Transverse colon (tissue), 4 donors: ENCODE data around the gene ETS2. TPM values are rescaled to one million over a fixed set of nuclear protein-coding genes. Genes with fewer than 3 reads are reported as not detected.

Experiments
- DNase-seq: peaks from one replicate; pipeline ENCODE4 v3.0.0-alpha.2; 2019
- H3K27ac ChIP-seq, 4 donors: fragments of 200-600 bp; sonication (generic); 2 replicates each; pipeline ENCODE4 v1.5.1; 2016 to 2018; ENCODE audit warnings: inconsistent platforms in 4 of 4
- H3K27me3 ChIP-seq: fragments of 200-600 bp; sonication (generic); 2 replicates; pipeline ENCODE4 v1.5.1; 2017; ENCODE audit warnings: inconsistent platforms
- H3K36me3 ChIP-seq, 4 donors: fragments of 200-600 bp; sonication (generic); 2 replicates each; pipeline ENCODE4 v1.5.1; 2017 to 2019; ENCODE audit warnings: inconsistent platforms in 4 of 4
- H3K4me1 ChIP-seq, 4 donors: fragments of 200-600 bp; sonication (generic); 2 replicates each; pipeline ENCODE4 v1.5.1; 2017 to 2020; ENCODE audit warnings: inconsistent platforms in 4 of 4
- H3K4me3 ChIP-seq, 4 donors: fragments of 200-600 bp; sonication (generic); 1 replicate in 1 of 4; 2 replicates in 3 of 4; pipeline versions ENCODE4 v1.5.1 to v1.6.1; 2017 to 2019; ENCODE audit warnings: inconsistent platforms in 4 of 4
- H3K9me3 ChIP-seq, 2 donors: fragments of 200-600 bp; sonication (generic); 2 replicates each; pipeline ENCODE4 v1.5.1; 2017 to 2019; ENCODE audit warnings: inconsistent platforms in 2 of 2
- EP300 ChIP-seq: sonication (generic); formaldehyde crosslinking; IDR thresholded peaks from one replicate; pipeline ENCODE4 v1.6.1; 2017; ENCODE audit warnings: antibody characterized with exemption, low read depth
- POLR2A ChIP-seq: fragments of 450-650 bp; IDR thresholded peaks from one replicate; pipeline ENCODE4 v1.6.1; 2016; ENCODE audit warnings: antibody characterized with exemption, mild to moderate bottlenecking, moderate library complexity
- POLR2AphosphoS5 ChIP-seq, 3 donors: sonication (generic); formaldehyde crosslinking; IDR thresholded peaks; one replicate each; pipeline ENCODE4 v1.6.1; 2016; ENCODE audit warnings: antibody characterized with exemption in 3 of 3
- WGBS, 2 donors: methylation state at CpG; one replicate each; pipeline ENCODE4 v1.1.5; 2018; ENCODE audit warnings: low coverage in 1 of 2; 5-methylcytosine and 5-hydroxymethylcytosine counted together
- in situ Hi-C, 4 donors: fragments of 200-750 bp; cut with MboI; loops; one replicate each; pipeline versions ENCODE4 v1.15.0 to v1.15.1; 2017; ENCODE audit warnings: low sequenced_read_pairs in 3 of 4, low pct_ligation_motif_present in 1 of 4, low pct_unique_long_range_greater_than_20kb in 1 of 4
- intact Hi-C: fragments of 100-400 bp; cut with DNase I; formaldehyde crosslinking; loops from one replicate; pipeline ENCODE4 v1.15.1; 2023; ENCODE audit warnings: low total_unique reads
- total RNA-seq, 4 donors: library from RNA; depleted of rRNA; stranded (reverse); fragments of >200 nt; gene quantifications; one replicate each; pipeline ENCODE4 v1.1.0, GENCODE V29; 2016
- TF ChIP-seq, protein P1 (sequence below), 5 experiments: fragments of 200-600 bp in 3 of 5; fragments of 450-650 bp in 2 of 5; sonication (generic) in 3 of 5; IDR thresholded peaks; 1 replicate in 2 of 5; 2 replicates in 3 of 5; pipeline ENCODE4 v1.5.1; 2016 to 2017; ENCODE audit warnings: antibody characterized with exemption in 5 of 5, inconsistent platforms in 3 of 5, mild to moderate bottlenecking in 2 of 5, moderate library complexity in 1 of 5

ETS2 gene
- total RNA-seq, 4 donors from 2014 or later: 55.1 to 174 (median 127) TPM

DNA sequence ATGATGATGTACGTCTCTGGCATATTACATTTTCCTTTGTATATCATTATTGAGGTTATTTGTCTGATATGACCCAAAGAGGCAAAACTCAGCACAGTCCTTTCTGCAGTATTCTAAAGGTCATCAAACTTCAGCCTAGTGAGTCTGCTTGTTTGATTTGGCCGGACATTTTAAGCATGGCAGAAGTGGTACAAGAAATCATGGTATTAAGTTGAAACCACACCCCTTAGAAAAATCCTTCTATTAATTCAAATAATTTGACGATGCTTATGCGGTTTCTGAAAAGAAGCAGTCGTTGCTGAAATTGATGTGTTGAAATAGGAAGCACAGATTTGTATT is 5.1 kb downstream of the ETS2 start:
- Histone ChIP-seq H3K27me3 (no peaks in the 10 kb centered on the region), H3K9me3 (no peaks in the 10 kb centered on the region), H3K4me3 (peak overlapping the region in 2 of 4 donors; percentile 95 to 98), H3K4me1 (peaks cover 31 to 74% (median 67%) of the 10 kb centered on the region in 4 donors), H3K36me3 (peaks cover 0 to 38% (median 7%) of the 10 kb centered on the region in 4 donors), H3K27ac (peak overlapping the region; percentile 94 to 99 (median 98))
- intact Hi-C loops (no loop called here), in situ Hi-C loops (no loop called here)
- TF ChIP-seq, protein P1, sequence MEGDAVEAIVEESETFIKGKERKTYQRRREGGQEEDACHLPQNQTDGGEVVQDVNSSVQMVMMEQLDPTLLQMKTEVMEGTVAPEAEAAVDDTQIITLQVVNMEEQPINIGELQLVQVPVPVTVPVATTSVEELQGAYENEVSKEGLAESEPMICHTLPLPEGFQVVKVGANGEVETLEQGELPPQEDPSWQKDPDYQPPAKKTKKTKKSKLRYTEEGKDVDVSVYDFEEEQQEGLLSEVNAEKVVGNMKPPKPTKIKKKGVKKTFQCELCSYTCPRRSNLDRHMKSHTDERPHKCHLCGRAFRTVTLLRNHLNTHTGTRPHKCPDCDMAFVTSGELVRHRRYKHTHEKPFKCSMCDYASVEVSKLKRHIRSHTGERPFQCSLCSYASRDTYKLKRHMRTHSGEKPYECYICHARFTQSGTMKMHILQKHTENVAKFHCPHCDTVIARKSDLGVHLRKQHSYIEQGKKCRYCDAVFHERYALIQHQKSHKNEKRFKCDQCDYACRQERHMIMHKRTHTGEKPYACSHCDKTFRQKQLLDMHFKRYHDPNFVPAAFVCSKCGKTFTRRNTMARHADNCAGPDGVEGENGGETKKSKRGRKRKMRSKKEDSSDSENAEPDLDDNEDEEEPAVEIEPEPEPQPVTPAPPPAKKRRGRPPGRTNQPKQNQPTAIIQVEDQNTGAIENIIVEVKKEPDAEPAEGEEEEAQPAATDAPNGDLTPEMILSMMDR (IDR thresholded peaks at IDR 0.05): no peak
- TF ChIP-seq POLR2AphosphoS5 (IDR thresholded peaks at IDR 0.05) (no peak), POLR2A (no peak), EP300 (no peak)
- 39 to 40% methylated on average over 4 to 5 of the region's 5 CpGs for WGBS, 2 donors
- no peak for DNase-seq

DNA sequence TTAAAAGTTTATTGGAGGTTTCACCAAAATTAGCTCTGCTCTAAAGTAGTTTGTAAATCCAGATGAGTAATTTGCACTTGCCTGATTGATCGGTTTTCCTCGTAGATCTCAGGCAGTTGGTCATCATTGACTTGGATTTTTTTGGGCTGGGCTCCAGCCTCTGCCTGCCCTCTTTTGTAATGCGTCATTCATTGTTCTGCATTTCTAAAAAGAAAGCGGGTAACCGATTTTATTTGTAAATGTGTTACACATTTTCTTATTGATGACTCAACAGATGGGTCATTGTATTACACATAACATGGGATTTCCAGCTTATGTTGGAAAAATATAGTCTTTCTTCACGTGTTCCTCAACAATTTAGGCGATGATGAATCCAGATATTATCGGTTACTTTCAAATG is 5.5 kb downstream of the ETS2 start:
- WGBS, 2 donors: 28 to 42% methylated on average over 7 to 8 of the region's 8 CpGs
- Histone ChIP-seq H3K27ac (peak overlapping the region; percentile 94 to 99 (median 98)), H3K36me3 (peaks cover 0 to 41% (median 7%) of the 10 kb centered on the region in 4 donors), H3K27me3 (no peaks in the 10 kb centered on the region), H3K9me3 (no peaks in the 10 kb centered on the region), H3K4me3 (peak overlapping the region in 2 of 4 donors; percentile 95 to 98), H3K4me1 (peaks cover 31 to 76% (median 68%) of the 10 kb centered on the region in 4 donors)
- intact Hi-C loops (no loop called here), in situ Hi-C loops (no loop called here)
- no peak for DNase-seq
- TF ChIP-seq, protein P1 (IDR thresholded peaks at IDR 0.05): no peak
- TF ChIP-seq POLR2AphosphoS5 (IDR thresholded peaks at IDR 0.05) (peak in 1 of 3 donors; percentile 55), EP300 (no peak)

DNA sequence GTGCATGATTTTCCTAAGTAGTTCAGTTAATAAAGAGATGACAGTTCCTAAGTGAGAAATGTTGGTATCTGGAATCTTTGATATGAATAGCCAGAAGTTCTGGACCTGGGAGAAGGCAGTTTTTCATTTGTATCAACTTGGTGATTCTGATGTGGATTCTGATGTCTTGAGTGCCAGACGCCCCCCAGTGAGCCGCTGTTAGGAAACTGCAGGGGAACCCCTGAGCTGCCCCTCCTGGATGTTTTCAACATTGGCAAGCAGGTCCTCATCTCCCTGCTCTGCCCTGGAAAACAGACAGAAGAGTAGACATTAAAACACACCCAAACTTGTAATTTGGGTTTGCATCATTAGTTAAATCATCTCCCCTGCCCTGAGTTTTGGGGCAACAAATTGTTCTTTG is 7.4 kb downstream of the ETS2 start:
- peak overlapping the region; percentile 94 to 99 (median 98) for H3K27ac ChIP-seq
- H3K27me3 ChIP-seq: no peaks in the 10 kb centered on the region
- intact Hi-C loops: no loop called here
- DNase-seq: no peak
- in situ Hi-C loops: no loop called here
- WGBS, 2 donors: 28% methylated on average over 2 of the region's 2 CpGs; no CpG with 5 or more reads in 1 of the 2 donors
- peaks cover 0 to 55% (median 17%) of the 10 kb centered on the region in 4 donors for H3K36me3 ChIP-seq
- no peak for TF ChIP-seq EP300
- no peak for TF ChIP-seq POLR2AphosphoS5 (IDR thresholded peaks at IDR 0.05)
- TF ChIP-seq, protein P1 (IDR thresholded peaks at IDR 0.05): no peak
- TF ChIP-seq POLR2A: no peak
- no peaks in the 10 kb centered on the region for H3K9me3 ChIP-seq
- H3K4me1 ChIP-seq: peaks cover 39 to 94% (median 83%) of the 10 kb centered on the region in 4 donors
- peak overlapping the region in 1 of 4 donors; percentile 7 for H3K4me3 ChIP-seq

DNA sequence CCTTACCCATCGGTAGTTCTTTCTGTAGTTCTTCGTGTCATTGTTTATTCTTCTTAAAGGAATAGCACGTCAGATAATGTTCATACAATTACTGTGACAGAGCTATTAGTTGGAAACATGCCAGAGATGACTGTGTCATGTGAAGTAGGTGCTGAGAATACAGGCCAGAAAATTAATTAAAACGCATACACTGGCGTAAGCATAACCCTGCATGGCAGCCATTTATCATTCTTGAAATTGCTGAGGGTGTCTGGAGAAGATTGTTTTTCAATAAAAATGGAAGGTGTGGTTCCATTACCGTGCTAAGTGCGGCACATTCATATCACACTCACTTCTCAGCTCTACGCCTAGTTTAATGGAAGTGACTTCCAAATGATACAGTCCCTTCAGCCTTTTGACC is 7.8 kb downstream of the ETS2 start:
- H3K4me1 ChIP-seq: peaks cover 39 to 93% (median 85%) of the 10 kb centered on the region in 4 donors
- intact Hi-C loops (no loop called here), in situ Hi-C loops (no loop called here)
- no peak overlapping the region for H3K4me3 ChIP-seq
- 35 to 41% methylated on average over 6 to 8 of the region's 8 CpGs for WGBS, 2 donors
- no peaks in the 10 kb centered on the region for H3K9me3 ChIP-seq
- no peaks in the 10 kb centered on the region for H3K27me3 ChIP-seq
- peak overlapping the region; percentile 94 to 99 (median 98) for H3K27ac ChIP-seq
- peaks cover 0 to 59% (median 19%) of the 10 kb centered on the region in 4 donors for H3K36me3 ChIP-seq
- no peak for DNase-seq
- TF ChIP-seq POLR2A (no peak), POLR2AphosphoS5 (IDR thresholded peaks at IDR 0.05) (peak; percentile 42 to 68 (median 52))
- TF ChIP-seq, protein P1 (IDR thresholded peaks at IDR 0.05): no peak
